HCT116 (cell line): ENCODE data around the gene TSPAN3. TPM values are rescaled to one million over a fixed set of nuclear protein-coding genes. Genes with fewer than 3 reads are reported as not detected.

ENCODE experiments used
- ATAC-seq: fragments of 200-7000 bp; cut with Tn5 transposase; 2 replicates; pipeline ENCODE4 v1.9.1; 2020; ENCODE audit warnings: mild to moderate bottlenecking, moderate library complexity
- BruUV-seq: library from RNA; stranded (reverse); fragments of 400-500 nt; replicated peaks from 2 replicates; lab custom pipeline; 2021; lab: Mats Ljungman, UMichigan
- CTCF ChIA-PET: fragments of 300-600 bp; sonication (Branson Sonifier 250); formaldehyde crosslinking; loops from one replicate; lab custom pipeline; 2021; ENCODE audit warnings: antibody characterized with exemption; lab: Charles Lee
- POLR2A ChIA-PET: fragments of 300-600, 350-600 bp; sonication (Branson Sonifier 250); formaldehyde crosslinking; loops from one replicate; lab custom pipeline; 2021; ENCODE audit warnings: antibody characterized with exemption; lab: Charles Lee
- RAD21 ChIA-PET, 2 experiments: fragments of 300-600 bp; sonication (Branson Sonifier 250); formaldehyde crosslinking; loops; one replicate each; lab custom pipeline; 2023; ENCODE audit warnings: low total read pairs in 2 of 2; ENCODE audit not compliant: uncharacterized antibody in 2 of 2, unreplicated experiment in 2 of 2, low non-redundant PET in 1 of 2; lab: Charles Lee
- DNase-seq: peaks from one replicate; pipeline ENCODE4 v3.0.0-alpha.2; 2010; ENCODE audit warnings: low read depth, low spot score
- H2AFZ ChIP-seq: fragments of 200-600 bp; shearing (Covaris generic), sonication (generic); 2 replicates; pipeline ENCODE4 v1.6.1; 2017; ENCODE audit warnings: low read depth, mixed run types, mixed read lengths, antibody characterized with exemption, low read length; ENCODE audit not compliant: poor library complexity, severe bottlenecking
- H3K27ac ChIP-seq: 2 replicates; pipeline ENCODE4 v1.5.1; 2012; ENCODE audit warnings: low read depth, low read length
- H3K27me3 ChIP-seq: fragments of 200-600 bp; sonication (generic); 2 replicates; pipeline ENCODE4 v1.6.1; 2016; ENCODE audit warnings: mixed run types, low read length, mixed read lengths; ENCODE audit not compliant: insufficient read depth
- H3K36me3 ChIP-seq, 2 experiments: fragments of 200-500 bp in 1 of 2; fragments of 200-600 bp in 1 of 2; sonication (Bioruptor generic) in 1 of 2; sonication (generic) in 1 of 2; 2 replicates each; pipeline versions ENCODE4 v1.5.1 to v1.6.1; 2014 to 2016; ENCODE audit warnings: low read length in 2 of 2, inconsistent platforms in 1 of 2, mixed read lengths in 1 of 2, mixed run types in 1 of 2; ENCODE audit not compliant: insufficient read depth in 2 of 2, control insufficient read depth in 1 of 2
- H3K4me1 ChIP-seq, 2 experiments: fragments of 200-600 bp in 1 of 2; sonication (generic) in 1 of 2; 2 replicates each; pipeline versions ENCODE4 v1.5.1 to v1.6.1; 2012 to 2017; ENCODE audit warnings: low read length in 2 of 2, inconsistent platforms in 1 of 2, mild to moderate bottlenecking in 1 of 2, mixed read lengths in 1 of 2, mixed run types in 1 of 2, moderate library complexity in 1 of 2; ENCODE audit not compliant: insufficient read depth in 2 of 2, control insufficient read depth in 1 of 2
- H3K4me2 ChIP-seq: fragments of 200-600 bp; sonication (generic); 2 replicates; pipeline ENCODE4 v1.6.1; 2017; ENCODE audit warnings: mixed run types, low read length, mixed read lengths
- H3K4me3 ChIP-seq, 2 experiments: fragments of 200-600 bp in 1 of 2; sonication (generic) in 1 of 2; replicated peaks in 1 of 2; 2 replicates each; pipeline ENCODE4 v1.5.1; 2011 to 2016; ENCODE audit warnings: low read length in 2 of 2, control low read depth in 1 of 2, low read depth in 1 of 2, mild to moderate bottlenecking in 1 of 2, mixed read lengths in 1 of 2, mixed run types in 1 of 2
- H3K79me2 ChIP-seq: fragments of 200-600 bp; sonication (generic); 2 replicates; pipeline ENCODE4 v1.6.1; 2017; ENCODE audit warnings: mild to moderate bottlenecking, mixed run types, low read length, moderate library complexity, mixed read lengths; ENCODE audit not compliant: insufficient read depth
- H3K9ac ChIP-seq: fragments of 200-600 bp; sonication (generic); 2 replicates; pipeline ENCODE4 v1.6.1; 2016; ENCODE audit warnings: low read length, mixed read lengths
- H3K9me2 ChIP-seq: fragments of 200-600 bp; sonication (generic), shearing (Covaris generic); 2 replicates; pipeline ENCODE4 v1.6.1; 2017; ENCODE audit warnings: mixed run types, mild to moderate bottlenecking, moderate library complexity; ENCODE audit not compliant: insufficient read depth
- H3K9me3 ChIP-seq, 2 experiments: fragments of 200-500 bp in 1 of 2; fragments of 200-600 bp in 1 of 2; sonication (Bioruptor generic) in 1 of 2; sonication (generic) in 1 of 2; 2 replicates each; pipeline ENCODE4 v1.6.1; 2014 to 2017; ENCODE audit warnings: low read length in 2 of 2, mixed read lengths in 2 of 2, inconsistent platforms in 1 of 2, low read depth in 1 of 2, mild to moderate bottlenecking in 1 of 2, mixed run types in 1 of 2, moderate library complexity in 1 of 2; ENCODE audit not compliant: control insufficient read depth in 1 of 2, insufficient read depth in 1 of 2
- H4K20me1 ChIP-seq: fragments of 200-600 bp; sonication (generic), shearing (Covaris generic); 2 replicates; pipeline ENCODE4 v1.6.1; 2017; ENCODE audit warnings: mixed run types, mild to moderate bottlenecking, moderate library complexity; ENCODE audit not compliant: insufficient read depth
- ATF3 ChIP-seq: IDR thresholded peaks from 2 replicates; pipeline ENCODE4 v1.6.1; 2012
- CBX3 ChIP-seq: IDR thresholded peaks from 2 replicates; pipeline ENCODE4 v1.6.1; 2012; ENCODE audit warnings: low read depth
- EGR1 ChIP-seq: IDR thresholded peaks from 2 replicates; pipeline ENCODE4 v1.6.1; 2012; ENCODE audit warnings: low read depth
- FOSL1 ChIP-seq: IDR thresholded peaks from 2 replicates; pipeline ENCODE4 v1.6.1; 2012; ENCODE audit warnings: low read depth
- POLR2AphosphoS5 ChIP-seq: IDR thresholded peaks from 2 replicates; pipeline ENCODE4 v1.6.1; 2011; ENCODE audit warnings: mild to moderate bottlenecking, low read depth, low read length, moderate library complexity
- RAD21 ChIP-seq: IDR thresholded peaks from 2 replicates; pipeline ENCODE4 v1.6.1; 2012; ENCODE audit warnings: low read depth, mild to moderate bottlenecking
- REST ChIP-seq: IDR thresholded peaks from 2 replicates; pipeline ENCODE4 v1.6.1; 2012; ENCODE audit warnings: low read depth
- SIN3A ChIP-seq: IDR thresholded peaks from 2 replicates; pipeline ENCODE4 v1.6.1; 2012; ENCODE audit warnings: low read depth
- SP1 ChIP-seq: IDR thresholded peaks from 2 replicates; pipeline ENCODE4 v1.6.1; 2012; ENCODE audit warnings: low read depth
- TCF7L2 ChIP-seq: IDR thresholded peaks from 2 replicates; pipeline ENCODE4 v1.7.0; 2011; ENCODE audit warnings: borderline replicate concordance, inconsistent platforms; ENCODE audit not compliant: insufficient read depth, insufficient read length; ENCODE audit errors: extremely low read depth
- ZFX ChIP-seq: fragments of 450-650 bp; IDR thresholded peaks from 2 replicates; pipeline ENCODE4 v1.6.1; 2017
- intact Hi-C: fragments of 100-400 bp; cut with micrococcal nuclease; formaldehyde crosslinking; loops from 2 replicates; pipeline ENCODE4 v1.10.0; 2022
- total RNA-seq: library from RNA; stranded (reverse); gene quantifications from one replicate; pipeline ENCODE4 v1.2.1, GENCODE V29; 2021; ENCODE audit not compliant: unreplicated experiment

TSPAN3 gene
- total RNA-seq, 1 experiment from 2014 or later: 140 TPM

- H3K79me2 ChIP-seq: no peaks in the 10 kb centered on the region
- H3K27me3 ChIP-seq: no peaks in the 10 kb centered on the region
- no peaks in the 10 kb centered on the region for H3K9me2 ChIP-seq
- H3K4me3 ChIP-seq: no peak overlapping the region
- intact Hi-C loops: no loop called here
- no peak for TF ChIP-seq ZFX
- no peak for TF ChIP-seq POLR2AphosphoS5
- no peak for TF ChIP-seq EGR1
- no peak for TF ChIP-seq CBX3
- TF ChIP-seq FOSL1: no peak
- TF ChIP-seq SIN3A: no peak
- TF ChIP-seq REST: no peak
- TF ChIP-seq SP1: no peak
- no peak for TF ChIP-seq TCF7L2
- no peak for TF ChIP-seq RAD21
- no peak for TF ChIP-seq ATF3
- TF ChIP-seq, all 23 proteins: peak for 0
- Histone ChIP-seq H4K20me1 (no peaks in the 10 kb centered on the region), H3K4me1 (no peaks in the 10 kb centered on the region), H3K27ac (no peak overlapping the region), H3K9ac (no peak overlapping the region), H2AFZ (no peak overlapping the region), H3K9me3 (no peaks in the 10 kb centered on the region), H3K4me2 (no peak overlapping the region), H3K36me3 (peaks cover 17 to 33% of the 10 kb centered on the region in 2 experiments; a peak in 3 of 4 replicates)
- ChIA-PET POLR2A (no interaction called here), RAD21 (no interaction called here), CTCF (interaction anchor here (0.6 to 1.4 kb wide), 2 partner anchors 12 to 497 kb away, joined by 3 read pairs; no protein-coding TSS in a partner anchor)
- no TSS peak for BruUV-seq
- no peak for ATAC-seq
- DNase-seq: no peak
These were observed 24.1 kb downstream of the TSPAN3 start for GRCh38 chr15:77046704-77047412.
